Stimulated activated CD4-positive, alpha-beta T cell treated with anti-CD3 and anti-CD28 coated beads, Interleukin-15, amount 100 ng/mL, for 48 hours (primary cell): ENCODE measurements around the gene GNAT2.

ENCODE experiments used
- DNase-seq, 2 donors: peaks; one replicate each; pipeline ENCODE4 v3.0.0-alpha.2; 2020; ENCODE audit warnings: low read depth in 2 of 2

The GNAT2 gene

DNA sequence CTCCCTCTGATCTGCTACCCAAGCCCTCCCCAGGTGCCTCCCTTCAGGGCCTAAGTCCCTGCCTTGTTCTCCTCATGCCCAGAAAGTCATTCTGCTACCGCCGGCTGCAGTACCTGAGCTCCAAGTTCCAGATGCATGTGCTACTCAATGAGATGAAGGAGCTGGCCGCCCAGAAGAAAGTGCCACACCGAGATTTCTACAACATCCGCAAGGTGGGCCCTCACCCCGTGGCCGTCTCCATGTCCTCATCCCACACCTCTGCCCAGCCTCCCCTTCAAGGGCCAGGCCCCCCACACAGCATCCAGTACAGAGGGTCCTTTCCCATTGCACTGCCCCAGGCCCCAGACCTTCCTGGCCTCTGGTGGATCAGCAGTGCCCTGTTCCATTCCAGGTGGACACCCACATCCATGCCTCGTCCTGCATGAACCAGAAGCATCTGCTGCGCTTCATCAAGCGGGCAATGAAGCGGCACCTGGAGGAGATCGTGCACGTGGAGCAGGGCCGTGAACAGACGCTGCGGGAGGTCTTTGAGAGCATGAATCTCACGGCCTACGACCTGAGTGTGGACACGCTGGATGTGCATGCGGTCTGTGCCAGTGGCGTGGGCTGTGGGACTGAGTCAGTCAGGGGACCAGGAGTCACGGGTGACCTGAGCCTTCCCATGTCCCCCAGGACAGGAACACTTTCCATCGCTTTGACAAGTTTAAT is 8.4 kb upstream of the GNAT2 start:
- DNase-seq = no peak

DNA sequence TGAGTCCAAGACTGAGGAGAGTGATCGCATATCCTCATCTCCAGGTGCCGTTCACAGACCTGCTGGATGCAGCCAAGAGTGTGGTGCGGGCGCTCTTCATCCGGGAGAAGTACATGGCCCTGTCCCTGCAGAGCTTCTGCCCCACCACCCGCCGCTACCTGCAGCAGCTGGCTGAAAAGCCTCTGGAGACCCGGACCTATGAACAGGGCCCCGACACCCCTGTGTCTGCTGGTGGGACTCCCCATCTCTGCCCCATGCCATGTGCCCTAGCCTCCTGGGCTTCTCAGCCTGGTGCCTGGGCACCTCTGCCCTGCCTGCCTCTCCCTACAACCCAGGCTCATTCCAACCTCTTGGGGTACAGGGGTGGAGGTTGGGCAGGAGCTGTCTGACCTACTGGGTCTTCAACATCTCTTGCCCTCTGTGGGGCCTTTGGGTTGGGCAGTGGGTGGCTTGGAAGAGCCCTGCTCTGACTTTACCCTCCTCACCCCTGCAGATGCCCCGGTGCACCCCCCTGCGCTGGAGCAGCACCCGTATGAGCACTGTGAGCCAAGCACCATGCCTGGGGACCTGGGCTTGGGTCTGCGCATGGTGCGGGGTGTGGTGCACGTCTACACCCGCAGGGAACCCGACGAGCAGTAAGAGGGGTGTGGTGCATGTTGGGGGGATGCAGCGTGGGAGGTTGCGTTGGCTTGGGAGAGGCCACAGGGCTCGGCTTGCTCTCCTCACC is 7.4 kb upstream of the GNAT2 start:
- DNase-seq = no peak

DNA sequence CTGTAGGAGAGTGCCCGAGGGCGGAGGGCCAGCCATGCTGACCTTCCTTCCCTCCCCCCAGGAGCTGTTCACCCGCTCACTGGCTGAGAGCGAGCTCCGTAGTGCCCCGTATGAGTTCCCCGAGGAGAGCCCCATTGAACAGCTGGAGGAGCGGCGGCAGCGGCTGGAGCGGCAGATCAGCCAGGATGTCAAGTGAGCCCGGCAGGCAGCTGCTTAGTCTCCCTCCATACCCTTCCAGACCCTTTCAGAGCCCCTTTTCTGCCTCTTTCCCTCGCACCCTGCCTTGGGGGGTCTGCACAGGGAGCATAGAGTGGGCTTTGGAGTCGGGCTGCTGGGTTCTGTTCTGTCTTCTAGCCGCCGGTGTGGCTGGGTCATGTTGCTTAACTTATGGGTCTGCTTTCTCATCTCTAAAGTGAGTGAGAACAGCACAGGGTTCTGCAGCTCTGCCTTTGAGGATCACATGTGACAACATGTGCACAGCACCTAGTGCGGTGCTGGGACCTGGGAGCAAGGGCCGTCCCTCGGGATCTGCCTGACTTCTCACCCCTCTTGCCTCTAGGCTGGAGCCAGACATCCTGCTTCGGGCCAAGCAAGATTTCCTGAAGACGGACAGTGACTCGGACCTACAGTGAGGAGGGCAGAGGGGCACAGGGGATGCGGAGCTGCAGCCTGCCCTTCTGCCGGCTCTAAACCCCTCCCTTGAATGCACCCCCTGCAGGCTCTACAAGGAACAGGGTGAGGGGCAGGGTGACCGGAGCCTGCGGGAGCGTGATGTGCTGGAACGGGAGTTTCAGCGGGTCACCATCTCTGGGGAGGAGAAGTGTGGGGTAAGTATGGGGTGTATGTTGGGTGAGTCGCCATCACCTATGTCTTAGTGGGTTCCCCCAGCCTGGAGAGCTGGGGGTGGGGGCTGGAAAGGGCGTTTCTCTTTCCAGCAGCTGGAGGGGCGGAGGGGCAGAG is 6.5 kb upstream of the GNAT2 start:
- no peak for DNase-seq

DNA sequence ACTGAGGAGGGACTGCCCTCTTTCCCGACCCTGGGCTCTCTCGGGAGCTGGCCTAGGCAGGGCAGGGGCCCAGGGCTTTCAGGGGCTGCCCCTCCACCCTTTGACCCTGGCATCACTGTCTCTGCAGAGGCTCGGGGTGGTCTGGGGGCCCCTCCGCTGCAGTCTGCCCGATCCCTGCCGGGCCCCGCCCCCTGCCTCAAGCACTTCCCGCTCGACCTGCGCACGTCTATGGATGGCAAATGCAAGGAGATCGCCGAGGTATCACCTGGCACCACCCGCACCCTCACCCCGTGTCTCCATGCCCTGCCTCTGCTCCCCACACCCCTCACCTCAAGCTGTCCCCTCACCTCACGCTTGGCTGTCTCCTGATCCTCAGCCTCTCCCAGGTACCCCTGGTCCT is 5.8 kb upstream of the GNAT2 start:
- no peak for DNase-seq

DNA sequence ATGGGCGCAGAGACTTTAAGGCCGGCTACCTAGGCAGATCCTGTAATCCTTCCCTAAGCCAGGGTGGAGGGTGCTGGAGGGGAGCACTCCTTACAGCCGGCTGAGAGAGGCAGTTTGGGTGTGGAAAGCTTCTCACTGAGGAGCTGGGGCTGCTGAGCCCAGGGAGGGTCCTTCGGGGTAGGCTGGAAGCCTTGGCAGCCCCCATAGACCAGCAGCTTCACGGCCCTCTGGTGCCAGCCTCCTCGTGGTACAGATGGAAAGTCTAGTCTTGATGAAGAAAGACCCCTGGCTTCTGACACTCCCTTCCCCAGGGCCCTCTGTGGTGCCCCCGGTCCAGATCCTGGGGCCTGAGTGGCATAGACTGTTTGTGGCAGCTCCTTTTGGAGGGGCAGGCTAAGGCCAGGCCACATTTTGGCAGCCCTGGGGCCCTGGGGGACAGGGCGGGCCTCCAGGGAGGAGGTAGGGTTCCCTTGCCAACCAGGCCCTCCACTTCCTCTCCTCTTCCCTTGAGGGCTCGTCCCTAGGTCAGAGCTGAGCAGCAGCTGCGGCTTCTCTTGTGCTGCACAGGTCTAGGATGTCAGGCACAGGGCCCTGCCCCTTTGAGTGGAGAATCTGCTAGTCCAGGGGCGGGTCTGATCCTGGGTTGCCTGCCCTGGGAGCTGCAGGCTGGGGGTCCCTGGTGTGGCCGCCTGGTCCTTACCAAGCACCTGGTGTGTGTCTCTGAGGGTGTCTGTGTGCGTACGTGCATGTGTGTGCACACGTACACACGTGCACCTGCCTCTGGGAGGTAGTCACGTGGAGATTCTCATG is 5.0 kb upstream of the GNAT2 start:
- DNase-seq = no peak

DNA sequence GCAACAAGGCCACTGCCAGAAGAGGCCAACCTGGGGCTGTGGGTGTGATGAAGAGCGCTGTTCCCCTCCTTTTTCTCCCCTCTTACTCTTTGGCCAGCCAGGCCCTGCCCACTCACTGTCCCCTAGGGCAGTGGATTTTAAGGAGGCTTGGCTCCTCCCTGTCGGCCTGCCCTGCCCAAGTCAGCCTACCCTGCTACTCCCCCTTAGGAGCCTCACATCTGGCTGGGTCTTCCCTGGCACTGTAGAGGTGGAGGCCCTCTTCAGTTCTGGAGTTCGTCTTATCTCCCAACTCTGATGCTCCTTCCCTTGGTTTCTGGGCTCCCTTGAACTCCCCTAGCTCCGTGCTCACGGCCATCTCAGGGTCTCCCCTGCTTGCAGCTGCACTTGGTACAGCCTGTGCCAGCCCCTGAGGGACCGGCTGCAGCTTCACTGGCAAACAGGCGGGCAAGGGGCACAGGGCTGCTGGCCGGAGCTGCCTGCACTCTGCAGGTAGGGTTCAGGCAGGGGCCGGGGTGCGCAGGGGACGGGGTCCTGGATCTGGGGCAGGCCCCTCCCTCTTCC is 4.3 kb upstream of the GNAT2 start:
- no peak for DNase-seq

DNA sequence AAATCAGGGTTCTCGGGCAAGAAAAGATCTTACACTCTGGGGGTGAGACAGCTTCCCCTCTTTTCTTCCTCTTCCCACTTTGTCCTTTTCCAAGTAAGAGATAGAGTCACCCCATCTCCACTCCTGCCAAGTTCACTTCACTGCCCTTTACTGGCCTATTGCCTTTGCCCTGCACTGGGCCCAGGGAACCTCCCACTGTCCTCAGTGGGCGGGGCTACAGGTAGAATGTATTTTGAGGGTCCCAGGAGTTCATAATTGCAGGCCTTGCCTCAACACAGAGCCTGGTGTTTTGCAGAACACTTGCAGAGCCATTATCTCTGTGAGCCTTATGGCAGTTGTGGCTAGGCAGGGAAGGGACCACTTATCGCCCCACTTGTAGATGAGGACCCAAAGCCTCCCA is 3.5 kb upstream of the GNAT2 start:
- no peak for DNase-seq

DNA sequence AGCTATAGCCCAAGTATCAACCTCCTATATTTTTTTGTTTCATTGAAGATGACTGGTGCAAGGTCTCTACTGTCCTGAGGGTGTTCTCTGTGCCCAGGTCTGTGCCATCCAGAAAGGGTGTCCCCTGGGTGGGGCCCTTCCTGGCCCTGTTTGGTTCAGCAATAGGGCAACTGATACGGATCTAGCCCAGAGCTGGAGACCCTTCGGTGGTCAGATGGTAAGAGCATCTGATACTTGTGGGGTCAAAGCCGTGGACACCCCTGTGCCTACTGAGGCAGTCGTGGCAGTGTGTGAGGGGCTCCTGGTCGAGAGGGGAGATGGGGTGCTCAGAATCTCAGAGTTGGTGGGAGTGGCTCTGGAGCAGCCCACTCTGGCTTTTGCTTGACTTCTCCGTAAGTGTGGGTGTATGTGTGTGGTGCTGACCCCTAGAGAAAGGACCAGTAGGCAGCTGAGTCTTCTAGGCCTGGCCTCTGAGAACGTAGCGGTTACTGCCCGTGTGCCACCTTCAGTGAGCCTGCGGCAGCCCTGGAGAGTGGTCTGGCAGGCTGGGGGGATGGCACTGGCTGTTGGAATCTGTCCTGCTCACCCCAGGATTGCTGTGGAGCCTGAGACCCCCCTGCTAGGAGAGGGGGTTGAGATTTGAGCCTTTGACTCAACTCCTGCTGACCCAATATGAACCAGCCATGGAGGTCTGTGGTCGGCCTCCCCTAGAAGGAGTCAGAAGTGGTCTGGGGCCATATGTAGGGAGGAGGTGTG is 2.9 kb upstream of the GNAT2 start:
- no peak for DNase-seq

DNA sequence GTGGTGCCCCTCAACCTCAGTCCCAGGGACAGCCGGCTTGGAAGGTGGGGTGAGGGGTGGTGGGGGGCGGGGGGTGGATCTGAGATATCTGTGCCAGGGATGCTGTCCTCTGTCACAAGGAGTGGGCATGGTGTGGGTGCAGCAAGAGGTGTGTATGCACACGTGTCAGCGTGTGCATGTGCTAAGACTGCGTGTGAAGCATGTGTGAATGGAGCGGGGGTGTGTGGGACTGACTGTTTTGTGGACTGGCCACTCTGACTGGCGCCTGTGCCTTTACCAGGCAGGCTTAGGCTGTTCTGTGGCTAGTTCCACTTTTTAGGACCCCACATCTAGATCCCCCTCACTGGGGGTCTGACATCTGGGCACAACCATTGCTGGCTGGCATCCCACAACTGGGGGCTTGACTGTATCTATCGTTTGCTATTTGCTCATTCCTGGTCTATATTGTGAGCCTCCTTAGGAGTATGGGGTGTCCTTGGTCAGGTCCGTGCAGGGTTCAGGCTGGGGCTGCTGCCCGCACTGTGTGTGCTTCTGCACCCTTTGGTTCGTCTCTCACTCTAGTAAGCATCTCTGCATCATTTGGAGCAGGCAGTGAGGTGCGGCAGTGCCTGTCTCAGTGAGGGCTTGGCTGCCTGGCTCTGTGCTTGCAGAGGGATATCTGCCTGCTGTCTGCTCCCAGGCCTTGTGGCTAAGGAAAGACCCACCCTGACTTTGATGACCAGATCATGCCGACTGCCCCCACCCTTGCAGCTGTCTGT is 2.1 kb upstream of the GNAT2 start:
- DNase-seq = no peak

DNA sequence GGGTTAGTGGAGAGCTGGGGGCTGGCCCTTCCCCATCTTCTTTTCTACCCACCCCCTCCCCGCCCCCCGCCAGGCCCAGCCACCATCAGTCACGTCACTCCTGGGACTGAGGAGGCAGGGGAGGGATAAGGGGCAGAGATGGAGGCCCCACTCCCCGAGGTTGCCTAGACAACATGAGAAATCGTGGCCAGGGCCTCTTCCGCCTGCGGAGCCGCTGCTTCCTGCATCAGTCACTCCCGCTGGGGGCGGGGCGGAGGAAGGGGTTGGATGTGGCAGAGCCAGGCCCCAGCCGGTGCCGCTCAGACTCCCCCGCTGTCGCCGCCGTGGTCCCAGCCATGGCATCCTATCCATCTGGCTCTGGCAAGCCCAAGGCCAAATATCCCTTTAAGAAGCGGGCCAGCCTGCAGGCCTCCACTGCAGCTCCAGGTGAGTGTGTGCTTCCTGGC is 1.4 kb upstream of the GNAT2 start:
- DNase-seq = peak; percentile 93 to 98

DNA sequence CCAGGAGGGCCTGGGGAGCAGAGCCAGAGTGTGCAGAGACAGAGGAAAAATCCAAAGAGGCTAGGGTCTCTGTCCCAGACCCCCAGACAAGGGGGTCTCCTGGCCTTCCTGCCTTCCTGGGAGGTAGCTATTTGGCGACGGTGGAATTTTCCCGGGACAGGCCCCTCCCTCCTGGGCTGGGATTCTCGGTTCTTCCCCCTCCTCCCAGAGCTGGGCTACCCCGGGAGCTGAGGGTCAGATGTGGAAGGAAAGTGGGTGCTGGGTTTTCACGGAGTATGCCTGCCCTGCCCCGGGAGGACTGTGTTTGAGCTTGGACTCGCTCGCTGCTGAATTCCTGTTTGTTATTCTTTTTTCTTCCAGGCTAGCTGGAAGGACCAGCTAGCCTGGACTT is 980 bp upstream of the GNAT2 start:
- DNase-seq = no peak

DNA sequence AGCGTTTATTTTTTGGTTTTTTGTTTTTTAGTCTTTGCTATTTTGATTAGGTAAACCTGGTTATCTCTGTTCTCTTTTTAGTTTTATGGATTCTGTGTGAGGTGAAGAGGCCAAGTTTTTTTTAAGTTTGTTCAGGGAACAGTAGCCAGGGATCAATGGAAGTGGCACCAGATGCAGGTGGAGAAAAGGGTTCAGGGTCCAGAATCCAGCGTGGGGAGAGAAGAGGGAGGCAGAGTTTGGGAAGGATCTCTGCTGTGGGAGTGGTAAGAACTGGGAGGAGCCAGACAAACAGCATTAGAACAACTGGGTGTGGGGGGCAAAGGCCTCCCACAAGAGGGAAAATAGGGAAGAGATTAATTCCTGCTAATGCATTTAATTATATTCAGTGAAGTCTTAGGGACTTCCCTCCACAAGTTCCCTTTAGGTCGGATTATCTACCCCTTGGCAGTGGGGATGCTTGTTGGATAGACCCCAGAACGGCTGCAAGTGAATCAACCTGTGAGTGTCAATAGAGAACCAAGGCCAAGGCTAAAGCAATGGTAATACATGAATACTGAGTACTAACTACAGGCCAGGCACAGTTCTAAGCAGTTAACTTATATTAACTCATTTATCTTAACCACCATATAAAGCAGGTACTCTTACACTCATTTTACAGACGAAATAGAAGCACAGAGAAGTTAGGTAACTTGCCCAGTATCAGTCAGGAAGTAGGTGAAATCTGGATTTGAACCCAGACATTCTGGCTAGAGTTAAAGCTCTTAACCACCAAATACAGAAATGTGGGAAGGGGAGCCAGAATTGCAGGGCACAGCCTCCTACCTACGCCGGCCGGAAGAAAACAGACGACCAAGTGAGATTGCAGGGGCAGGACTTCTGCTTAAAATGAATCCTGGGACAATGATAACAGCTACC is 498 bp downstream of the GNAT2 start:
- DNase-seq = no peak

DNA sequence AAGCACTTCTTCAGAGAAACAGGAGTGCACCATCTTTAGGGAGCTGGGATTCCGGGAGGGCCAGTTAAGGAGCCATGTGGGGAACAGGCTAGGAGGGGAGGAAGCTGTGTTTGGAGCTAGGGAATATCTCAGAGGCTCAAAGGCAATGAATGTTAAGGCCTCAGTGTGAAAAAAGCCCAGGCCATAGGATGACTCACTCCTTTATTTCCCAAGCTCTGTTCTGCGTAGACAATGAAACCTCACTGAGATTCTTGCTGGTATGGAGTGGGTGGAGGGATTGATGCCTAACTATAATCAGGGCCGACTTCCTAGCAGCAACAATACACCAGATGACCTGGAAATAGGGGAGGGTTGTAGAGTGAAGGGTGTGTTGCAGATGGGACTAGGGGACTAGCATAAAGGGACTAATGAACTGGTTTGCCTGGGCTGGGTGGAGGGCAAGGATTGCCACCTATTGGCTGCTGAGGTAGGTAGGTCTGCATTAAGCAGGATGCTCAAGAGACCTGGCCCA is 2.1 kb downstream of the GNAT2 start:
- DNase-seq = no peak

DNA sequence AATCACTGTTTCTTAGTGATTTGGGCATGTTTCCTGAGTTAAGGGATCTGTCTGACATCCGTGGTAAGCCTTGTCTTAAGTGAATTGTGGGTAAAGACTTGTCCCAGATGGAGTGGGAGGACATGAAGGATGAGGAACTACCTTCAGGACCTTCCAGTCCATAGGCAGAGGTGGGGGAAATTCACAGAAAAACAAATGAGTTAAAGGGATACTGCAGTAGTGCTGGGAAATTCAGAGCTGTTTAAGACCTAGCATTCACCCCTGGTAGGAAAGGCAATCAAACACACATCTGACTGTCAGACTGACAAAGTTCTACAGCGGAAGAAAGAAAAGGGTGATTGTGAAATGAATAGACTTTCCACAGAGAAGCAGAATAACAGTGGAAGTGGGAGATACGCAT is 3.0 kb downstream of the GNAT2 start:
- DNase-seq = no peak

DNA sequence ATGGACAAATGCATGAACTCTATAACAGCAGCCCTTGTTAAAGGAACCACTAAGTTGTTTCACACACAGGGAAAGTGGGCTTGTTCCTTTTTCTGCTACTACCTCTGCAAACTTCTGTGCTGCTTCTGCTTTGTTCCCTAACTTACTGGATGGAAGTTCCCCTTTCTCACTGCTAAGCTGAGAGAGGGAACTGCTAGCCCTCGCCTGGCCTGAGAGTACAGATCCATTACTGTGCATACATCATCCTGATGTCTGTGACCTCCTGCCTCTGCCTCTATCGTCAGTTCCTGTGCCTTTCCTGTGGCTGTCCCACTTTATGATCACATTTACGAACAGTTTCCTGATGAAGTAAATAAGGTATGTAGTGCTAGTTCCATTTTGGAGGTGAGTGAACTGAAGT is 3.5 kb downstream of the GNAT2 start:
- no peak for DNase-seq

DNA sequence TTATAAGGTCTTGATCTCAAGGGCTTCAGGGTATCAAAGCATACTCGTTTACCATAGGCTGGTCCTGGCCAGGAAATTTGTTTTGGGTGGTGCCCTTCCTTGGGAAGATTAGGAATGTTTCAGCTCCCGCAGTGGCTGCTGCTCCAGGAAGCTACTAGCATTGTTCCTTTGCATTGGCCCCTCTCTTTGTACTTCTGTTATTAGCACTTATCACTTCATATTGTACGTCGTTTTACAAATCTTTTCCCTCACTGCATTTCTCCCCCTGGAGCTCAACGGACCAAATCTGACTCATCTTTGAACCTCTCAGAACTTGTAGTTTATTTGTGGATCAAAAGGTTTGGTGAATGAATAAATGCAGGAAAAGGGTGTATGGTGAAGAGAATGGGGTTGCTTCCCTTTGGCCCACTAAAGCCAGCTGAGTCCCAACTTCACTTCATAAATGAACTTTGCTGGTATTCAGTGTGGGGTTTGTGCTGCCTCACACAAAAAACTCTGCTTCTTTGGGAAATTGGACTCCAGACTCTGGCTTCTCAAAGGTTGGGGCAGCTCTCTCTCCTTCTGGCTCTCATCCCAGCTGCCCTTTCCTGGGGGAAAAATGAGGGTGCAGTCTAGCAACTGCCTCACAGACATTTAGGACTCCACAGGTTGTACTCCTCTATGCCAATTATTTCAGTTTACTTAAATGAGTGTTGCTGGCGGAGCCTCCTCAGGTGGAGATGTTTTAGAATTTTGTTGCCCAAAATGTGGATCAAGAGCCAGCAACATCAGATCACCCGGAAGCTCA is 5.9 kb downstream of the GNAT2 start:
- no peak for DNase-seq

DNA sequence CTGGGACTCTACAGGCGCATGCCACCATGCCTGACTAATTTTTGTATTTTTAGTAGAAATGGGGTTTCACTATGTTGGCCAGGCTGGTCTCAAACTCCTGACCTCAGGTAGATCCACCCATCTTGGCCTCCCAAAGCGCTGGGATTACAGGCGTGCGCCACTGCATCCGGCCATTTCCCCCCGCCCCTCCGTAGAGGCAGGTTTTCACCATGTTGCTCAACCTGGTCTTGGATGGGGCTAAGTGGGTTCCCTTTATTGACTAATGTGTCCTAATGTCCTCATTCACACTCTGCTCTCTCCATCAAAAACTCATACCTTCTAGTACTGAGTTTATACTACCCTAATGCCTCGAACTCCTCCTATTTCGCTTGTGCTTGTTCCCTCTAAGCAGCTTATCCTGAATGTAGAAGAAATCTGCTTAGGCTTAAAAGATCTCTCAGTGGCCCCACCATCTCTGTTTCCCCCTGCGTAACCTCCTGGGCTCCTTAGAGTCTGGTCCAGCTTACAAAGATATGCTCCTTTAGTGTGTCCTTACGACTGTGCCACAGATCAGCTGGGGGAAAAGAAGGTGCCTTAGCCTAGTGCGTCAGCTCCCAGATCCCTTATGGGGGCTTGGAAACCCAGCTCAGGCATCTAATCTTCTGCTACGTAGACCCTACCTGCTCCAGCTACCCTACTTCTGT is 8.0 kb downstream of the GNAT2 start:
- no peak for DNase-seq
